T-helper 2 cell treated with Interferon-gamma antibody and Interleukin-4, amounts not matched to agents 100 ng/mL and 5 ng/mL, for 36 hours (primary cell): ENCODE results near the gene KIF21B. TPM values are rescaled to one million over a fixed set of nuclear protein-coding genes. Genes with fewer than 3 reads are reported as not detected.
"Not testable (repeated sequence)": the region's sequence is repeated elsewhere in the genome, so short reads cannot be mapped to it uniquely, and the experiment has no call there.

ENCODE experiments used
- intact Hi-C: fragments of 100-400 bp; cut with micrococcal nuclease; formaldehyde crosslinking; loops from one replicate; pipeline ENCODE4 v1.15.1; 2023
- total RNA-seq: library from RNA; stranded (reverse); gene quantifications from 2 replicates; pipeline ENCODE4 v1.2.3, GENCODE V29; 2022

KIF21B gene
- total RNA-seq, 1 donor from 2014 or later = 90.6 TPM

DNA sequence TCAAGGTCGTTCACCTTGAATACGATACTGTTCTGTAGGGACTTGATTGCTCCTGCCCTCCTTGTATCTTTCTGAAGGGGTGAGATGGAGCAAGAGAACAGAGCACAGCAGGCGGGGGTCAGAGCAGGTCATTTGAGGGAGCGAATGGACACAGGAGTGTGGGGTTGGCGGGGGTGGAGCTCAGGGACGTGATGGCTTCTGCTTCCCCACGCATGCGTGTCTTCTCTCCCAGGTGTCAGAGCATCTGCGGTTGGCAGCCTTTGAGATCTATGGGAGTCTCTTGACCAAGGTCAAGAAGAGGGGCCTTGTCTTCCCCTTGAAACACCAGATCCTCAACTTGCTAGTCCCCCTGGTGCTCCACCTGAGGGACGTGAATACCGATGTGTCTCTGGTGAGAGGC is 64.9 kb downstream of the KIF21B start:
- intact Hi-C loops = no loop called here

DNA sequence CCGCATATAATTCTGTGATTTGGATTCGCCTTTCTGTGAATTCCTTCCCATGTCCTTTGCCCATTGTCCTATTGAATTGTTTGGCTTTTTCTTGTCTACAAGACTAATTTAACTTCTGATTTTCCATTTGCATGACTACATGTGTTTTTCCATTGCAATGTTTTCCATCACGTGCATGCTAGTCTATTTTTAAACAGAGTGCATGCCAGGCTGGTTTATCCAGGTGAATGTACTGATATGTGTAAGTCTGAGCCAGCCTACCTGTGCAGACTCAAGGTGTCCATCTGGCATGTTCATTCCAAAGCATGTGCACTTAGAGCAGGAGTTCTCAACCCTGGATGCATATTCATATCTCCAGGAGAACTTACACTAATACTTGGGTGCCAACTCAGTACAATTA is 69.1 kb downstream of the KIF21B start:
- intact Hi-C loops = no loop called here

DNA sequence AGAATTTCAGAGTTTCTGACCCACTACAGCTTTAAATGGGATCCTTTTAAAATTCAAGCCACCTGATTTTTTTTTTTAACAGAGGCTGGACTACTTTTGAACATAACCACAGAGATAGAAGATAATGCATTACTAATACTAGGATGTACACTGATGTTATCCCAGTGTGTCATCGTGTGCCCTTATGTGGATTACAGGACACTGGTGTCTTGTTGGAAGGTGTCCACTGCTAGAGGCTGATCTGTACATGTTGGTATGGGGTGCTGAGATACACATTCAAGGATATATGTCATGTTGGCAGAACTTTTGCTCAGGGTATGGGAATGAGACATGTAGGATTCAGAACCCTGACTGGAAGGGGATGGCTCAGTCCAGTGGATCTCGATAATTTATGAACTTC is 72.5 kb downstream of the KIF21B start:
- intact Hi-C loops = no loop called here

DNA sequence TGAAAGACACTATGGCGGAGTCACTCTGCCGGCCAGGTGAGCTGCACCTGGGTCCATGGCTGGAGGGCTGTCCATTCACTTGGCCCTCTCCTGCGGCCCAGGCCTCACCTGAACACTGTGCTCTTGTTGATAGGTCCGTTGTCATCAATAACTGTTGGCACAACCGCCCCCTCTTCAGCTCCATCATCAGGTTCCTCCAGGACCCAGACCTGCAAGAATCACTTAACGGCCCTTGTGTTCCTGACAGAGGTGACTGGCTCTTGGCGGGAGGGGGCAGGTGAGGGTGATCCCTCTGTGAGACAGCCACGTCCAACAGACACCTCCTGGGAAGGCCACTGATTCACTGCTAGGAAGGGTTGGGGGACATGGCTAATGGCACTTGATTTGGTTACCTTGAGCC is 73.9 kb downstream of the KIF21B start:
- intact Hi-C loops = no loop called here

DNA sequence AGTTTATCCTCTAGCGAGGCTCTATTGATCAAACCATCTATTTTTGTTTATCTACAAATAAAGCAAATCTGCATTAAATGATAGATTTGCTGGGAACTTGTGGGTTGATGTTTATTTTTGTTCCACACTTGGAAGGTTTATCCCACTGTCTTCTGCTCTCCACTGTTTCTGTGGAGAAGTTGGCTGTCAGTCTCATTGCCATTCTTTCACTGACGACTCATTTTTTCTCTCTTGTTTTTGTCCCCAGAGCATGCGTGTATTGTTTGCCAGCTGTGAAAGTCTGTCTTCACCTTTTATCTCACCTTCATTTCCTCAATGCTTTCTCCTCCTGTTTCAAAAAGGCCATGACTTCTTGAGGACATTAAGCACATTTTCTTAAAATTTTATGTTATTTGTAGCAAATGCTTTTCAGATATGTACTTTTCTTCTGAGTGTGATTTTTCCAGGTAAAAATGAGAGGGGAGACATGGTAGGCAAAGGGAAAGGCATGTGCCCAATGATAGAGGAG is 76.4 kb downstream of the KIF21B start:
- intact Hi-C loops = no loop called here

DNA sequence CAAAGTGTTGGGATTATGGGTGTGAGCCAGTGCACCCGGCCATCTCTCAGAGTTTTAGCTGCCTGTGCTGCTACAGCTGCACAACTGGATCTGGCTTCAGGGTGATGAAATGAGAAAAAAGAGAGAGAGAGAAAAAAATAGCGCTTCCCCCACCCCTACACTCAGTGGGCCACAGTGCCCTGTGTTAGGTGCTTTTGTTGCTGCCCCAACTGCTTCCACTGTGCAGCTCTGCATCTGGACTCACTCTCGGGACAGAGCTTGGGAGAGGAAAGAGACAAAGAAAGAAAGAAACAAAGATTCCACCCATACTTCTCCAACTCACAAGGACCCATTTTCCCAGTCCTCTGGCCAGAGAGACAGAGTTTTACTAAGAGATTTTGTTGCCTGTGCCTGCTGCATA is 78.4 kb downstream of the KIF21B start:
- intact Hi-C loops = no loop called here

DNA sequence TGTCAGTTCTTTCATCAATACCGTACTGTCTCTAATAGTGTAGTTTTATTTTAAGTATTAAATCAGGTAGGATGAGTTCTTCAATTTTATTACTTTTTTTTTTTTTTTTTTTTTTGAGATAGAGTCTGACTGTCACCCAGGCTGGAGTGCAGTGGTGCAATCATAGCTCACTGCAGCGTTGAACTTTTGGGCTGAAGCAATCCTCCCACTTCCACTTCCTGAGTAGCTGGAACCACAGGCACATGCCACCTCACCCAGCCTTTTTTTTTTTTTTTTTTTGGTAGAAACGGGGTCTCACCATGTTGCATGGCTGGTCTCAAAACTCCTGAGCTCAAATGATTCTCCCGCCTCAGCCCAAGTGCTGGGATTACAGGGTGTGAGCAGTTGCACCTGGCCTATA is 84.6 kb downstream of the KIF21B start:
- intact Hi-C loops = no loop called here

DNA sequence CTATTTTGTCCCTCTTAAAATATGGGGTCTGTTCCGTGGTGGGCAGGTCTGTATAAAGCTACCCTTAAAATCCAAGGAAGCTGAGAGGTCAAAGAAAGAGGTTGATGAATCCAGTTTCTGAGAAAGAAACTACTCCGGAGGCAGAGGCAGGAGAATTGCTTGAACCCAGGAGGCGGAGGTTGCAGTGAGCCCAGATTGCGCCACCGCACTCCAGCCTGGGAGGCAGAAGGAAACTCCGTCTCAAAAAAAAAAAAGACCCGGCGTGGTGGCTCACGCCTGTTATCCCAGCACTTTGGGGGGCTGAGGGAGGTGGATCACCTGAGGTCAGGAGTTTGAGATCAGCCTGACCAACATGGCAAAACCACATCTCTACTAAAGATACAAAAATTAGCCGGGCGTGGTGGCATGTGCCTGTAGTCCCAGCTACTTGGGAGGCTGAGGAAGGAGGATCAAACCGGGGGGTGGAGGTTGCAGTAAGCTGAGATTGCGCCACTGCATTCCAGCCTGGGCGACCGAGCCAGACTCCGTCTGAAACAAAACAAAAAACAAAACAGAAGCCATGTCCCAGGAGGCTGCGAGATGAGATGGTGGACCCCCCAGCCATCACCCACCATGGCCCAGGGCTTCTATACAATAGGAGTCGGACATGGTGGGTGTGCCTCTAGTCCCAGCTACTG is 88.1 kb downstream of the KIF21B start:
- intact Hi-C loops = not testable (repeated sequence)

DNA sequence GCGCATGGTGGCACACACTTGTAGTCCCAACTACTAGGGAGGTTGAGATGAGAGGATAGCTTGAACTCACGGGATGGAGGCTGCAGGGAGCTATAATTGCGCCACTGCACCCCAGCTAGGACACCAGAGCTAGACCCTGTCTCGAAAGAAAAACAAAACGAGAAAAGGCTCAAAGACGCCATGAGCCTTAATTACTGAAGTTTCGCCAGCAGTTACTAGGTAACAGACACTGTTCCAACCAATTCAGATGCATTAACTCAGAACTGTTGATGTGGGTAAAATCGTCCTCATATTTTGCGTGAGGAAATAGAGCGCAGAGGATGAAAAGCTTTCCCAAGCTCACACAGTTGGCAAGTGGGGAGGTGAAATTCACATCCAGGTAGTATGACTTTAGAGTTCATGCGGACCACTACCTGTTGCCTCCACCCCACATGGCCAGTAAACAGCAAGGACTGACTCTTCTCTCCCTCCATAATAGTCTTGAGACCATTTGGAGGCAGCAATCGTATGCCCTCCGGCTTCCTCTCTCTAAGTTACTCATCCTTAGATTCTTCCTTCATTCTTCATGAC is 88.8 kb downstream of the KIF21B start:
- intact Hi-C loops = no loop called here

DNA sequence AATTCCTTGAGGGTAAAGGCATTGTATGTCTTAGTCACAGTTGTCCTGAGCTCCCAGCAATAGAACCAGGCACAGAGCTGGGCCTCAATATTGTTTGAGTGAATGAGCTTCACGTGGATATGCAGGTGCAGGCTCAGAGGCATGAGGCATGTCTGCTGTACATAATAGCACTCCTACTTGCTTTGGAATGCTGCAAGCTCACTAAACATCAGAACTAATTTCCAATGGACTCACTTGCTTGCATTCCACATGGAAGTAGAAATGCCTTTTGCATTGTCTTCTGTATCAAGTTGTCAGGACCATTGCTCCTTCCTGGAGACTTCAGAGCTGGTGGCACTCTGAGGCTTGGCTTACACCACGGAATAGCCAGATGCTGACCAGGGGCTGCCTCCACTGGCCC is 91.7 kb downstream of the KIF21B start:
- intact Hi-C loops = no loop called here

DNA sequence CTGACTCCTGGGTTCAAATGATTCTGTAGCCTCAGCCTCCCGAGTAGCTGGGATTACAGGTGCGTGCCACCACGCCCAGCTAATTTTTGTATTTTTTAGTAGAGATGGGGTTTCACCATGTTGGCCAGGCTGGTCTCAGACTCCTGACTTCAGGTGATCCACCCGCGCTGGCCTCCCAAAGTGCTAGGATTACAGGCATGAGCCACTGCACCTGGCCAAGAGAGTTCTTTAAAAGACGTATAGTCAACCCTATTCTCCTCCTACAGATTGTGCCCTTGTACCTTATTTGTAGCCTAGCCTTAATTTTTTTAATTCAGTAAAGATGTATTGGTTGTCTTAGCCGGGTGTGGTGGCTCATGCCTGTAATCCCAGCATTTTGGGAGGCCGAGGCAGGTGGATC is 93.2 kb downstream of the KIF21B start:
- intact Hi-C loops = not testable (repeated sequence)

DNA sequence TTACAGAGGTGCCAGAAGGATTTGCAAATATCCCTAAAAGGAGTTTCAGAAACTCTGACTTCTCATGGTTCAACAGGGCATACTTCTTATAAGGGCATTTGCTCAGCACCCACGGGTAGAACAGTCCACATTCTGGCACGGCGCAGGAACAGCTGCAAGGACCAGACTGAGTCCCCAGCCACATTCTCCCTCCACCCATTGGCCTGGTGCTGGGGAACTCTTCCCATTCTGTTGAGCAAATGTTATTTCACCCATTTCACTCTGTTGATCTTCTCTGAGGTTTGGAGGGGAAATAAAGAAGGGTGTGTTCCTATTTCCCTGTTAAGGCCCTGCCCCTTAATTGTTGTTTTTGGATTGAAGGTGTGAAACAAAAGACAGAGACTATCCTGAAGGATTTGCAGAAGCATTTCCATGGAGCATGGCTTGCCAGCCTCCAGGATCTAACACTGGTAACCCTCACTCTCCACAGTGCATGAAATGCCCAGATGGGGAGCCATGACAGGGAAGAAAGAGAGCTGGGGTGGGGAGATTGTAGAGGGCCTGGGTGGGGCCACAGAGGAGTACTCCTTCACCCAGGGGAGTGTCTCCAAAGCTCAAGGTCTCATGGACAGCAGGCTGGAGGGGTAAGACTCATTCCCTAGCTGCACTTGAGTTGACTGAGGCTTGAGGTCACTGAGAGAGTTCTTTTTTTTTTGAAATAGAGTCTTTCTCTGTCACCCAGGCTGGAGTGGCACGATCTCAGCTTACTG is 93.8 kb downstream of the KIF21B start:
- intact Hi-C loops = no loop called here

DNA sequence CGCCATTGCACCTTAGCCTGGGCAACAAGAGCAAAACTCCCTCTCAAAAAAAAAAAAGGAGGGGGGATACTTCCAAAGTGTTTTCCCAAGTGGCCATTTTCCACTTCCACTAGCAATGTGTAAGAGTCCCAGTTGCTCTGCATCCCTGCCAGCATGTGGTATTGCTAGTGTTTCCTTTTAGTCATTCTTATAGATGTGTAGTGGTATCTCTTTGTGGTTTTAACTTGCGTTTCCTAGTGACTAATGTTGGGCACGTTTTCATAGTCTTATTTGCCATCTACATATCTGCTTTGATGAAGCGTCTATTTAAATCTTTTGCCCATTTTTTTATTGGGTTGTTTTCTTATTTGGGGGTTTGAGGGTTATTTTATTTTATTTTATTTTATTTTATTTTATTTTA is 97.7 kb downstream of the KIF21B start:
- intact Hi-C loops = no loop called here

DNA sequence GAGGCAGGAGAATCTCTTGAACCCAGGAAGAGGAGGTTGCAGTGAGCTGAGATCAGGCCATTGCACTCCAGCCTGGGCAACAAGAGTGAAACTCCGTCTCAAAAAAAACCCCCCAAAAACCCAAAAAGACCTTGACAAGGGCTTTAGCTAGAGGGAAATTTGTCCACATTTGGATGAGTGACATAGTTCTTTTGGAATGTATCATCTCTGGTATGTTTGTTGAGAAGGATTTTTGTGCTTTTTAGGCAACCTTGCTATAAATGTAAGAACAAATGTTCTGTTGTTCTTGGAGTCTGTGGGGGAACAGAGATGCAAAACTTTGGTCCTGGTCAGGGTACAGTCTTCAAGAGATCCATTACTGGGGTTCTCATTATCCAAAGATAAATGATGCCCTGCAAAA is 99.9 kb downstream of the KIF21B start:
- intact Hi-C loops = no loop called here

DNA sequence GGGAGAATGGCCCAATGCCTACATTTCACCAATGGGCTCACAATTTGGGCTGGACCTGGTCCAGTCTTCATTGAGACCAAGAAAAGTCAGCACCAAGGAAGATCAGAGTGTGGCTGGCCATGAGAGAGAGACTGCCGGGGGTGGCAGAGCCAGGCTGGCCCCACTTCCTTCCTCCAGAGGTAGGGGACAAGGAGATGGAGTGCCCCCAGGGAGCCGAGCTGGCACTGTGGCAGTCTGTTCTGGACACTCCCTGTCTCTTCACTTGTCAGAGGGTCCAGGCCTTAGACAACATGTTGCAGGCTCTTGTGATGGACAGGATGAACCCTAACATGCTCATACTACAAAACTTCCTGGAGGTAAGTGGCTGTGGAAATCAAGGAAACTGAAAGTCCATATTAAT is 101.1 kb downstream of the KIF21B start:
- intact Hi-C loops = no loop called here

DNA sequence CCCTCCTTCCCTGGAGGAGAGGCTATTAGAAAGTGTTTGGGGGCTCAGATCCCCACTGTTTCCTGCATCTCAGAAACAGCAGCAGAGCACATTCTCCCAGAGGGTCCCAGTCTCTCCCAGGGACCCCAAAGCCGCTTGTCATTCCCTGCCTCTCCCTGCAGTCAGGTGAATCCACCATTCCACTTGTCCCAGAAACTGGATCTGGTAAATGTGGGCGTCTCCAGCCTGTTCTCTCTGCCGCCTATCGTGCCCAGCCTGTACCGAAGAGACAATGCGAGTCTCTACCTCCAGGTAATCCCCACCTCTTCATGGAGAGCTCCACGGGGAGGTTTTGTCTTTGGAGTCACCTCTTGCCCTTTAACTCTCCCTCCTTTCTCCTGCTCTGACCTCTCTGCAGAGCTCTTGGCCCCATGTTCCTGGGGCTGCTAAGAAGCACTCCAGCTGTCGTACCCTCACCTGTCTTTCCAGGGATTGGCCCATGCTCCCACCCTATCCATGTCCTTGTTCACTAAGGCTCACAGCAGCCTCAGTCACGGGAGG is 101.9 kb downstream of the KIF21B start:
- intact Hi-C loops = no loop called here

Other genes starting within 250 kb of the KIF21B start
- not detected in 2 replicates for gene GPR25, start 150.7 kb downstream of the KIF21B start, total RNA-seq
- not detected in 2 replicates for gene INAVA, start 128.8 kb downstream of the KIF21B start, total RNA-seq
- not detected in 2 replicates for gene CACNA1S, start 88.7 kb upstream of the KIF21B start, total RNA-seq
- gene ASCL5, start 103.5 kb upstream of the KIF21B start, total RNA-seq = not detected in 2 replicates
- 12.2 and 16.4 TPM in 2 replicates for gene TMEM9, start 130.8 kb upstream of the KIF21B start, total RNA-seq
- gene IGFN1, start 167.1 kb upstream of the KIF21B start, total RNA-seq = not detected in 2 replicates